ENCODE measurements around the gene ATF7IP.

DNA sequence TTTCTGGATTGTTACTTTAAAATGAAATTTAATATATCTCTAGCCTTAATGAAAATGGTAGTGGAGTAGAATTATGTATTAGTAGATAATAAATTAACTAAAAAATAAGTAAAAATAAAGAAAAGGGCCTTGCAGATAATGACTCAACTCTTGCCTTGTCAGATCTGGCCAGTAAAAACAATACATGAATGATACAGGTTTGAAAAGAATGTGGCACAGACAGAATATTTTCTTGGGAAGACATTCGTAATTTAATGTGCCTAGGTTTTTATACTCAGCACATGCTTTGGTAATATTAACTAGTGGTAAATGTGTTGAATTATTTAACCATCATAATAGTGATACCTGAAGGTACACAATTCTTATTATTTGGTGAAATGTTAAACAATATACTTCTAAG is 28.3 kb downstream of the ATF7IP start:
- TF ChIP-seq, protein P1, sequence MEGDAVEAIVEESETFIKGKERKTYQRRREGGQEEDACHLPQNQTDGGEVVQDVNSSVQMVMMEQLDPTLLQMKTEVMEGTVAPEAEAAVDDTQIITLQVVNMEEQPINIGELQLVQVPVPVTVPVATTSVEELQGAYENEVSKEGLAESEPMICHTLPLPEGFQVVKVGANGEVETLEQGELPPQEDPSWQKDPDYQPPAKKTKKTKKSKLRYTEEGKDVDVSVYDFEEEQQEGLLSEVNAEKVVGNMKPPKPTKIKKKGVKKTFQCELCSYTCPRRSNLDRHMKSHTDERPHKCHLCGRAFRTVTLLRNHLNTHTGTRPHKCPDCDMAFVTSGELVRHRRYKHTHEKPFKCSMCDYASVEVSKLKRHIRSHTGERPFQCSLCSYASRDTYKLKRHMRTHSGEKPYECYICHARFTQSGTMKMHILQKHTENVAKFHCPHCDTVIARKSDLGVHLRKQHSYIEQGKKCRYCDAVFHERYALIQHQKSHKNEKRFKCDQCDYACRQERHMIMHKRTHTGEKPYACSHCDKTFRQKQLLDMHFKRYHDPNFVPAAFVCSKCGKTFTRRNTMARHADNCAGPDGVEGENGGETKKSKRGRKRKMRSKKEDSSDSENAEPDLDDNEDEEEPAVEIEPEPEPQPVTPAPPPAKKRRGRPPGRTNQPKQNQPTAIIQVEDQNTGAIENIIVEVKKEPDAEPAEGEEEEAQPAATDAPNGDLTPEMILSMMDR (IDR thresholded peaks at IDR 0.05) = no peak
- TF ChIP-seq EZH2 (IDR thresholded peaks at IDR 0.05; ENCODE audit: borderline replicate concordance, insufficient read depth, low read depth, low read length, poor library complexity, severe bottlenecking) = no peak
